ENCODE results near the gene LAIR1. TPM values are rescaled to one million over a fixed set of nuclear protein-coding genes. Genes with fewer than 3 reads are reported as not detected.
"Not testable (repeated sequence)": the region's sequence is repeated elsewhere in the genome, so short reads cannot be mapped to it uniquely, and the experiment has no call there.

LAIR1 gene
- total RNA-seq, 1 donor from 2014 or later: not detected

- Mint-ChIP-seq H3K9me3 (no peaks in the 10 kb centered on the region), H3K4me3 (no peak overlapping the region), H3K27ac (no peak overlapping the region), H3K36me3 (no peaks in the 10 kb centered on the region), H3K4me1 (peaks cover 3% of the 10 kb centered on the region), H3K27me3 (ENCODE audit: insufficient read depth, low read depth) (peaks cover 13% of the 10 kb centered on the region)
- Histone ChIP-seq H3F3A (ENCODE audit: low read depth) (no peaks in the 10 kb centered on the region), H2AFZ (replicated peaks) (no peak overlapping the region), H3K4me1 (no peaks in the 10 kb centered on the region), H3K27ac (no peak overlapping the region), H3K9me3 (ENCODE audit: low read depth) (no peaks in the 10 kb centered on the region), H3K79me2 (ENCODE audit: low read depth) (no peaks in the 10 kb centered on the region), H3K27me3 (no peaks in the 10 kb centered on the region), H3K36me3 (no peaks in the 10 kb centered on the region), H3K4me2 (no peak overlapping the region), H3K9ac (no peak overlapping the region), H4K20me1 (ENCODE audit: low read depth) (no peaks in the 10 kb centered on the region), H3K4me3 (no peak overlapping the region)
- DNase-seq (ENCODE audit: low spot score): no peak
- TF ChIP-seq EZH2 (IDR thresholded peaks at IDR 0.05): no peak
Measured at GRCh38 chr19:54331626-54332025, 33.1 kb downstream of the LAIR1 start.

DNA sequence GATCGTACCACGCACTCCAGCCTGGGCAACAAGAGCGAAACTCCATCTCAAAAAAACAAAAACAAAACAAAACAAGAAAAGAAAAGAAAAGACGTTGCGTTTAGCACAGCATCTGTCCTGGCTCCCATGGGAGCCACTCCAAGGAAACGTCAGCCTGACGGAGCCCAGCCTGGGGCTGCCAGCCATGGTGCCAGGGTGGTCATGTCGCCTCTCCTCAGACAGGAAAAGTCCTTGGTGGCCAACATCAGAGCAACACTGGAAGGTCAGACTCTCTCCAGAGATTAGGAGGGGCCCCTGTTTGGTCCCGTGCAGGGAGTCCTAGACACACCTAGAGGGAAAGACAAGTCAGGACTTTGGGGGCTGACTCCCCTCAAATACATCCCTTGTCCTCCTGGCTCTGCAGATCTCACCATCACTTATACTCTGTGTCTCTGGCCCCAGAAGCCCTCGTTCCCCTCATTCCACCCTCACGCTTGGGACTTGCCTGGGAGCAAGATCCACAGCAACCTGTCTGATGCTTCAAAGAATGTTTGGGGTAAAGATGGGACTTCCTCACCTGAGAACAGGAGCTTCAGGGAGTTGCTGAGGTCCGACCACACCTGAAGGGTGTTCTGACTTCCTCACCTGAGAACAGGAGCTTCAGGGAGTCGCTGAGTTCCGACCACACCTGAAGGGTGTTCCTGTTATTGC lies 35.1 kb downstream of the LAIR1 start:
- no peaks in the 10 kb centered on the region for H3K9me3 ChIP-seq (ENCODE audit: low read depth)
- TF ChIP-seq EZH2phosphoT487 (IDR thresholded peaks at IDR 0.05): no peak
- TF ChIP-seq CTCF (IDR thresholded peaks at IDR 0.05): no peak
- TF ChIP-seq EZH2 (IDR thresholded peaks at IDR 0.05): no peak
- H3K27me3 Mint-ChIP-seq (ENCODE audit: insufficient read depth, low read depth): peaks cover 13% of the 10 kb centered on the region
- no peak for DNase-seq (ENCODE audit: low spot score)
- H2AFZ ChIP-seq (replicated peaks): no peak overlapping the region
- H3K4me3 ChIP-seq: no peak overlapping the region
- H3K4me3 Mint-ChIP-seq: no peak overlapping the region
- no peaks in the 10 kb centered on the region for H3K4me1 Mint-ChIP-seq
- H3K4me1 ChIP-seq: no peaks in the 10 kb centered on the region
- H3K36me3 Mint-ChIP-seq: no peaks in the 10 kb centered on the region
- H3K27ac Mint-ChIP-seq: no peak overlapping the region
- H3K79me2 ChIP-seq (ENCODE audit: low read depth): no peaks in the 10 kb centered on the region
- H3K4me2 ChIP-seq: no peak overlapping the region
- no peak overlapping the region for H3K9ac ChIP-seq
- H3F3A ChIP-seq (ENCODE audit: low read depth): no peaks in the 10 kb centered on the region
- H3K9me3 Mint-ChIP-seq: no peaks in the 10 kb centered on the region
- no peaks in the 10 kb centered on the region for H3K36me3 ChIP-seq
- H3K27ac ChIP-seq: no peak overlapping the region
- H3K27me3 ChIP-seq: no peaks in the 10 kb centered on the region
- H4K20me1 ChIP-seq (ENCODE audit: low read depth): no peaks in the 10 kb centered on the region

DNA sequence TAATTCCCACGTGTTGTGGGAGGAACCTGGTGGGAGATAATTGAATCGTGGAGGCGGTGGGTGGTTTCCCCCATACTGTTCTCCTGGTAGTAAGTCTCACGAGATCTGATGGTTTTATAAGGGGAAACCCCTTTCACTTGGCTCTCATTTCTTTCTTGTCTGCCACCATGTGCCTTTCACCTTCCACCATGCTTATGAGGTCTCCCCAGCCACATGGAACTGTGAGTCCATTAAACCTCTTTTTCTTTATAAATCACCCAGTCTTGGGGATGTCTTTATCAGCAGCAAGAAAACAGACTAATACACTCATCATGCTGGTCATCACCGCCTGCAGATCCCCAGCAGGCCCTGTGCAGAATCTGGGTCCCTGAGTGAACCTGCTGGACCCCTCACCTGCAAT lies 36.0 kb downstream of the LAIR1 start:
- not testable (repeated sequence) for H3K9me3 Mint-ChIP-seq, H3K36me3 Mint-ChIP-seq

GRCh38 chr19:54325631-54326030 lies 39.1 kb downstream of the LAIR1 start:
- H3K27me3 Mint-ChIP-seq (ENCODE audit: insufficient read depth, low read depth): peaks cover 10% of the 10 kb centered on the region
- H3K27me3 ChIP-seq: peaks cover 6% of the 10 kb centered on the region
- H3K27ac ChIP-seq: no peak overlapping the region
- no peak overlapping the region for H3K9ac ChIP-seq
- no peaks in the 10 kb centered on the region for H3K36me3 Mint-ChIP-seq
- no peaks in the 10 kb centered on the region for H3F3A ChIP-seq (ENCODE audit: low read depth)
- no peaks in the 10 kb centered on the region for H3K4me1 ChIP-seq
- no peak overlapping the region for H3K27ac Mint-ChIP-seq
- H3K79me2 ChIP-seq (ENCODE audit: low read depth): no peaks in the 10 kb centered on the region
- TF ChIP-seq EZH2phosphoT487 (IDR thresholded peaks at IDR 0.05) (no peak), CTCF (IDR thresholded peaks at IDR 0.05) (no peak), EZH2 (IDR thresholded peaks at IDR 0.05) (no peak)
- no peaks in the 10 kb centered on the region for H3K4me1 Mint-ChIP-seq
- no peak overlapping the region for H3K4me2 ChIP-seq
- H3K36me3 ChIP-seq: no peaks in the 10 kb centered on the region
- no peak overlapping the region for H3K4me3 Mint-ChIP-seq
- peaks cover 12% of the 10 kb centered on the region for H3K9me3 Mint-ChIP-seq
- H2AFZ ChIP-seq (replicated peaks): no peak overlapping the region
- H4K20me1 ChIP-seq (ENCODE audit: low read depth): no peaks in the 10 kb centered on the region
- H3K9me3 ChIP-seq (ENCODE audit: low read depth): no peaks in the 10 kb centered on the region
- H3K4me3 ChIP-seq: no peak overlapping the region
- DNase-seq (ENCODE audit: low spot score): no peak

More for the DNA sequence above, 36.0 kb downstream of the LAIR1 start:
- not testable (repeated sequence) for H3F3A ChIP-seq (ENCODE audit: low read depth); H3K27ac ChIP-seq; H3K4me3 Mint-ChIP-seq; H3K79me2 ChIP-seq (ENCODE audit: low read depth); H2AFZ ChIP-seq (replicated peaks); H3K9me3 ChIP-seq (ENCODE audit: low read depth); H3K4me1 ChIP-seq; H3K9ac ChIP-seq; H3K27me3 ChIP-seq; H3K4me1 Mint-ChIP-seq; DNase-seq (ENCODE audit: low spot score); H3K4me3 ChIP-seq; H3K36me3 ChIP-seq; H4K20me1 ChIP-seq (ENCODE audit: low read depth); H3K4me2 ChIP-seq; H3K27ac Mint-ChIP-seq
- peaks cover 11% of the 10 kb centered on the region for H3K27me3 Mint-ChIP-seq (ENCODE audit: insufficient read depth, low read depth)

Data from neural progenitor cell (in vitro differentiated cells).